Esophagus squamous epithelium (tissue), 5 donors: Measurements from ENCODE around the gene CACNB1. TPM values are rescaled to one million over a fixed set of nuclear protein-coding genes. Genes with fewer than 3 reads are reported as not detected.

Experiments
- DNase-seq: peaks from one replicate; lab custom pipeline; 2025; lab: John Stamatoyannopoulos, UW
- H3K27ac ChIP-seq, 4 donors: fragments of 200-600 bp; sonication (generic); one replicate each; pipeline ENCODE4 v1.5.1; 2016 to 2019; ENCODE audit warnings: mild to moderate bottlenecking in 1 of 4
- H3K27me3 ChIP-seq, 4 donors: fragments of 200-600 bp; sonication (generic); 1 replicate in 3 of 4; 2 replicates in 1 of 4; pipeline versions ENCODE4 v1.5.1 to v1.6.0; 2017 to 2021; ENCODE audit warnings: antibody characterized with exemption in 1 of 4
- H3K36me3 ChIP-seq, 3 donors: fragments of 200-600 bp; sonication (generic); one replicate each; pipeline ENCODE4 v1.5.1; 2016 to 2019
- H3K4me1 ChIP-seq, 3 donors: fragments of 200-600 bp; sonication (generic); one replicate each; pipeline ENCODE4 v1.5.1; 2017 to 2019
- H3K4me3 ChIP-seq, 4 donors: fragments of 200-600 bp; sonication (generic); 1 replicate in 3 of 4; 2 replicates in 1 of 4; pipeline ENCODE4 v1.5.1; 2016 to 2019; ENCODE audit warnings: mild to moderate bottlenecking in 2 of 4, moderate library complexity in 1 of 4
- H3K9me3 ChIP-seq, 3 donors: fragments of 200-600 bp; sonication (generic); one replicate each; pipeline ENCODE4 v1.5.1; 2016 to 2019
- CTCF ChIP-seq, 6 experiments: fragments of 450-650 bp in 4 of 6; fragments of 200-600 bp in 2 of 6; sonication (generic) in 2 of 6; IDR thresholded peaks; one replicate each; pipeline ENCODE4 v1.5.1; 2016 to 2019; ENCODE audit warnings: antibody characterized with exemption in 6 of 6, mild to moderate bottlenecking in 4 of 6, moderate library complexity in 4 of 6
- POLR2A ChIP-seq, 4 donors: fragments of 450-650 bp; IDR thresholded peaks; one replicate each; pipeline ENCODE4 v1.6.1; 2017; ENCODE audit warnings: antibody characterized with exemption in 4 of 4, mild to moderate bottlenecking in 4 of 4, moderate library complexity in 3 of 4
- WGBS, 2 donors: methylation state at CpG; one replicate each; pipeline ENCODE4 v1.1.5; 2018; 5-methylcytosine and 5-hydroxymethylcytosine counted together
- intact Hi-C: fragments of 100-400 bp; cut with DNase I; formaldehyde crosslinking; loops from one replicate; pipeline ENCODE4 v1.15.0; 2022
- total RNA-seq, 4 donors: library from RNA; depleted of rRNA; stranded (reverse); fragments of >200 nt; gene quantifications; one replicate each; pipeline ENCODE4 v1.1.0, GENCODE V29; 2016
- donor health status: DM: yes; HTN: yes; CAD: no.

CACNB1 gene
- total RNA-seq, 4 donors from 2014 or later: 0.53 to 3.6 (median 0.99) TPM

GRCh38 chr17:39231091-39231561, 33.7 kb upstream of the CACNB1 start:
- Histone ChIP-seq H3K4me1 (peaks cover 6 to 34% (median 8%) of the 10 kb centered on the region in 3 donors), H3K27me3 (peaks cover 4 to 91% (median 11%) of the 10 kb centered on the region in 4 donors), H3K4me3 (no peak overlapping the region), H3K9me3 (no peaks in the 10 kb centered on the region), H3K27ac (no peak overlapping the region), H3K36me3 (no peaks in the 10 kb centered on the region)
- 39 to 44% methylated on average over 7 to 9 of the region's 10 CpGs for WGBS, 2 donors
- intact Hi-C loops: no loop called here
- DNase-seq: no peak
- TF ChIP-seq POLR2A (IDR thresholded peaks at IDR 0.05): no peak
- TF ChIP-seq CTCF (IDR thresholded peaks at IDR 0.05): no peak

GRCh38 chr17:39230361-39230760, 32.9 kb upstream of the CACNB1 start:
- Histone ChIP-seq H3K9me3 (no peaks in the 10 kb centered on the region), H3K27ac (no peak overlapping the region), H3K27me3 (peaks cover 12 to 93% (median 16%) of the 10 kb centered on the region in 4 donors), H3K4me1 (peaks cover 13 to 35% (median 16%) of the 10 kb centered on the region in 3 donors), H3K4me3 (no peak overlapping the region), H3K36me3 (no peaks in the 10 kb centered on the region)
- DNase-seq: no peak
- 25 to 43% methylated on average over 1 of the region's 1 CpG for WGBS, 2 donors
- TF ChIP-seq POLR2A (IDR thresholded peaks at IDR 0.05) (no peak), CTCF (IDR thresholded peaks at IDR 0.05) (no peak)
- intact Hi-C loops: no loop called here

GRCh38 chr17:39229274-39229913, 31.9 kb upstream of the CACNB1 start:
- no peaks in the 10 kb centered on the region for H3K9me3 ChIP-seq
- TF ChIP-seq CTCF (IDR thresholded peaks at IDR 0.05) (no peak), POLR2A (IDR thresholded peaks at IDR 0.05) (no peak)
- H3K27me3 ChIP-seq: peaks cover 15 to 93% (median 21%) of the 10 kb centered on the region in 4 donors
- H3K27ac ChIP-seq: no peak overlapping the region
- intact Hi-C loops: no loop called here
- no peak overlapping the region for H3K4me3 ChIP-seq
- DNase-seq: no peak
- H3K36me3 ChIP-seq: no peaks in the 10 kb centered on the region
- 47 to 72% methylated on average over 5 to 7 of the region's 11 CpGs for WGBS, 2 donors
- peaks cover 22 to 45% (median 24%) of the 10 kb centered on the region in 3 donors for H3K4me1 ChIP-seq

DNA sequence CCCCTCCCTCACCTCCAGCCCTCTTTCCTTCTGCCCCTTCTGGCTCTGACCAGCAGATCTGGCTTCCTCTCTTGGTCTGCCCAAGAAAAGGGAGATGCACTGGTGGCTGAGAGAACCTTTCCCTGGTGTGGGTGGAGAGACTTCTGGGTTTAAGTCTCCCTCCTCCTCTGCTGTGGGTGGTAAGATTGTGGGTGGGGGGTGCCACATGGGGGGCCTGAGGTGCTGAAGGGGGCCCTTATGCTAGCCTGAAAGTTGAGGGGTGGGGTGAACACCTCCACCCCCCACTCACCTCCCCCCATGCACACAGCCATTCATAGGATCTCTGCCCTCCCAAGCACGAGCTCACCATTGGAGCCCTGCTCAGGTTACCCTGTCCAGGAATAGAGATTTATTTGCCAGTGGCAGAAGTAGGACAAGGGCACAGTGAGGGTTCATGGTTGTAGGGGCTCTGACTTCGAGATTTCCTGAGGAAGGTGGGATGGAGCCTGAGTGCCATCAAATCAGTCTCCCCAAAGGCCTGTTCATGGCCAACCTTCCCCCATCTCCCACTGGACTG, 30.0 kb upstream of the CACNB1 start:
- peaks cover 22 to 48% (median 24%) of the 10 kb centered on the region in 3 donors for H3K4me1 ChIP-seq
- intact Hi-C loops: no loop called here
- no peak for DNase-seq
- 66 to 77% methylated on average over 2 of the region's 2 CpGs for WGBS, 2 donors
- peaks cover 15 to 97% (median 21%) of the 10 kb centered on the region in 4 donors for H3K27me3 ChIP-seq
- no peak overlapping the region for H3K4me3 ChIP-seq
- no peak overlapping the region for H3K27ac ChIP-seq
- H3K36me3 ChIP-seq: no peaks in the 10 kb centered on the region
- H3K9me3 ChIP-seq: no peaks in the 10 kb centered on the region
- TF ChIP-seq POLR2A (IDR thresholded peaks at IDR 0.05): no peak
- no peak for TF ChIP-seq CTCF (IDR thresholded peaks at IDR 0.05)
